HG03064 (cell line): ENCODE data around the gene THEM4.
"Not testable (repeated sequence)": the region's sequence is repeated elsewhere in the genome, so short reads cannot be mapped to it uniquely, and the experiment has no call there.

ENCODE experiments used
- ATAC-seq: cut with Tn5 transposase; IDR thresholded peaks from one replicate; pipeline ENCODE4 v1.9.1; 2021; ENCODE audit warnings: low read depth; ENCODE audit not compliant: unreplicated experiment

THEM4 gene

GRCh38 chr1:151864411-151864810 lies 44.9 kb downstream of the THEM4 start:
- no peak for ATAC-seq

DNA sequence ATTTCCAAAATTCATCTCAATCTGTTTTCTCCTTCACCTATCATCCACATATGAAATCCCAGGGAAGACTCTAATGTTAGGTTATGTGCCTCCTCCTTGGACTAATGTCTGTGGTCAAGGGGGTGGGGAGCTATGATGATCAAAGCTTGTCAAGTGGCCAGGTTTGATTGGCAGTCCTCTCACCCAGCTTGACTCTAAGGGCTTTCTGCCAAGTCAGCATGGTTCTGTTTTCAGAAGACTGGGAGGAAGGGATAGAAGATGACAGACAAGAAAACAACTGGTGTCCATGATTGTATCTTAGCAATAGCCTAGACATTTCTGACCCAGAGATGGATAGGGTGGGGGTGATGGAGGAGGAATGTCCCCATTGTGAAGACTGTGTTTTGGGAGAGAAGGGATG lies 46.7 kb downstream of the THEM4 start:
- ATAC-seq, result no peak

DNA sequence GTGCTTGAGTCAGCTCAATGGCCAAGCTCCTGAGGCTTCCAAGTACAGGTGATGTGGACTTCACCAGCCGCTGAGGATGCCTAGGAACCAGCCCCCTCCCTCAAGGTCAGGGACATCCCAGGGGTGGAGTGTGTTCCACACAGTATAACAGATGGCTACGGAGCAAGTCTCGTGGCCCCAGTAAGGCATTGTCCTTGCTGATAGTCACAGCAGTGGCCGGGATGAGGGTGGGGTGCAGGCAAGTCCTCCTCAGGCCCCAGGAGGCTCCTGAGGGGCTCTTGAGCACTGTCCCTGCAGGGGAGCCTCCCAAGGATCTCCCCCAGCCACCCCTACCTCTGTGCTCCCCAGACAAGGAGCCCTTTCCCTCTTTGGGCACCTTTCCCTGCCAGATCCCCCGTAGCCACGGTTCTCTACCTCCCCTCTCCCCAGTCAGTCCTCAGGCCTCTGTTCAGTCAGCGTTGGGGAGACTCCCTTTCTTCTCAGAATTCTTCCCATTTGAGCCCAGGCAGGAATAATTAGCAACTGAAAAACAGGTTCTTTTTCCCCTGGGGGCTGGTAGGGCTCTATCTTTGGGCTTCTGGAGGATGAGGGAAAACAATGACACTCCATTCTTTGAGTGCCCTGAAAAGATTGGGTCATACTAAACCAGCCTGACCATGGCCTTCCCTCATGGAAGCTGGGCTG lies 48.7 kb downstream of the THEM4 start:
- no peak for ATAC-seq

GRCh38 chr1:151859891-151860293 lies 49.4 kb downstream of the THEM4 start:
- ATAC-seq, result no peak

GRCh38 chr1:151858886-151859665 lies 50.2 kb downstream of the THEM4 start:
- ATAC-seq, result no peak

- no peak for ATAC-seq
Measured at GRCh38 chr1:151858030-151858746, 51.1 kb downstream of the THEM4 start.

GRCh38 chr1:151855933-151856332 lies 53.4 kb downstream of the THEM4 start:
- no peak for ATAC-seq

DNA sequence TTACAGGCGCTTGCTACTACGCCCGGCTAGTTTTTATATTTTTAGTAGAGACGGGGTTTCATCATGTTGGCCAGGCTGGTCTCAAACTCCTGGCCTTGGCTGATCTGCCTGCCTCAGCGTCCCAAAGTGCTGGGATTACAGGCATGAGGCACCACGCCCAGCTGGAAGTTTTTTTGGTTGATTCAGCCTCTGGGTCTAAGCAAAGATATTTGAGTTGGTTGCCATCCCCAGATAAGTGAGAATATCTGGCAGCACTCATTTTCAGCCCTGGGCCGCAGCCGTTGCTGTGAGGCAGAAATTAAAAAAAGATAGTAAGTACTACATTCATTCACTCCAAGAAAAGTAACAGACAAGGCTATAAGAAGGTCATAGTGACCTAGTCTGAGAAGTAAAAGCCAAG lies 53.8 kb downstream of the THEM4 start:
- not testable (repeated sequence) for ATAC-seq

DNA sequence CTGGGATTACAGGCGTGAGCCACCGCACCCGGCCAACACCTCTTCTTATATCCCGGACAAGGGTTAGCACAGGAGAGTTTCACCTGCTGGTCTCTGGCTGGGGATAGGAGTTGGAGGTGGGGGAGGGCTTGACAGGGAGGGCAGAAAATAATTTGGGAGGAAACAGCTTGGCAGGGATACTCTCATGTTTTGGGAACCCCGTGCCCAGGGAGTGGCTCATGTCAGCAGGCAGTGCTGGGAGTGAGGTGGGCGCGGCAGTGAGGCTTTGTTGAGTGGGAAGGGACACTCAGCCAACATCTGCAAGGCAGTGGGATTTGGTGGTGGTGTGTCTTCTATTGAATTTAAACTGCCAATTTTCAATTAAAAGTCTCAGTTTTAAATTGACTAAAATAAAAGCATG lies 54.7 kb downstream of the THEM4 start:
- no peak for ATAC-seq

GRCh38 chr1:151853411-151853943 lies 55.8 kb downstream of the THEM4 start, which contains the start of gene THEM5:
Gene THEM5, minus strand, starts transcription at chr1:151853712. Its CDS starts 147 bp downstream, at chr1:151853565.
- ATAC-seq, result no peak

DNA sequence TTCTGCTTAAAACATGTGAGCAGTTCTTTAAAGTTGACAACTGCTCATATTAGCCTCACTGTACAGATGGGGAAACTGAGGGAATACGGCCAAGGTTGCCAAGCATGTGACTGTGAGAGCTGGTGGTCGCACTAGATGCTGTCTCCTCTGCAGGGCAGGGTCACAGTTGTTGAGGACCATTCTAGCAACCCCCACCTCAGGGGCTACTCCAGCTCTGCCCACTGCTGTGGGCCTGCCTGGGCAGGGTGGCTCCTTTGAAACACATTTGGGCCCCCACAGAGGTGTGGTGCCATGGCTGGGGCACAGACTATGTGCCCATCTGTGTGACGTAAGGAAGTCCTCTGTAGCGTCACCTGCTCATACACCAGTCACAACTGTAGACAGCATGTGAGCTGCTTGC lies 56.6 kb downstream of the THEM4 start:
- no peak for ATAC-seq

DNA sequence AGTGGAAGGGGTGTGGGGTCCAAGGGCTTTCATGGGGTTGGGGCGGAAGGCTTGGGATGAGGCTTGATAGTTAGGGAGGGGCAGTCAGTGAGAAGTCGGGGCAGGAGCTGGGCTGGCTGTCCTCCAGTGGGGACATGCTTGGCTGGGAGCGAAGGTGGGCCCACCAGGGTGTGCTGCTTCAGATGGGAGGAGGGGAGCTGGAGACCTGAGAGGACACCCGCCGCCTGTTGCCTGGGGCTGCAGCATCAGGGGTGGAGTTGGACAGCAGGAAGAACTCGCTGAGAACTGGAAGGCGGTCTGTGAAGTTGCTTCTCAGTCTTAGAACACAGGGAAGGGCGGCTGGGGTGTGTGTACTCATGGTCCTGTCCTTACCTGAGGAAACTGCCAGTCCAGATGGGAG lies 57.4 kb downstream of the THEM4 start:
- no peak for ATAC-seq

DNA sequence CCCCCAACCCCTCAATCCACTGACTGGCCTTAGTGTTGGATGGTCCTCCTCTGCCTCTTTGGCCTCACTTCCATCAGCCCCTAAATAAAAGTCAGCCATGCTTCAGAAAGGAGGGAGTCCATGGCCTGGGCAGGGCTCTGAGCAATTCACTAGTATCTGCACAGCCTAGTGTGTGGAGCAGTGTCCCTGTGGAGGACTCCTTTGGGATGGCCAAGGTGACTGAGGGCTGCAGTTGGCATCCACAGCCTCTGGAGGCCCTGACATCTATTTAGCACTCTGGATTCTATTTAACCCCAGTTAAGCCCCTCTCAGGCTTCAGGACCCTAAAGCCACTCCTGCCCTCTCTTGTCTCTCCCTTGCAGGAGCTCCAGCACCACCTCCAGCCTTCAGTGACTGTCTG lies 59.4 kb downstream of the THEM4 start:
- no peak for ATAC-seq

GRCh38 chr1:151849126-151849525 lies 60.2 kb downstream of the THEM4 start:
- no peak for ATAC-seq

- ATAC-seq, result no peak
Measured at GRCh38 chr1:151847867-151848596, 61.3 kb downstream of the THEM4 start.

GRCh38 chr1:151846686-151847237 lies 62.5 kb downstream of the THEM4 start:
- ATAC-seq, result no peak

GRCh38 chr1:151846062-151846568 lies 63.2 kb downstream of the THEM4 start:
- no peak for ATAC-seq

DNA sequence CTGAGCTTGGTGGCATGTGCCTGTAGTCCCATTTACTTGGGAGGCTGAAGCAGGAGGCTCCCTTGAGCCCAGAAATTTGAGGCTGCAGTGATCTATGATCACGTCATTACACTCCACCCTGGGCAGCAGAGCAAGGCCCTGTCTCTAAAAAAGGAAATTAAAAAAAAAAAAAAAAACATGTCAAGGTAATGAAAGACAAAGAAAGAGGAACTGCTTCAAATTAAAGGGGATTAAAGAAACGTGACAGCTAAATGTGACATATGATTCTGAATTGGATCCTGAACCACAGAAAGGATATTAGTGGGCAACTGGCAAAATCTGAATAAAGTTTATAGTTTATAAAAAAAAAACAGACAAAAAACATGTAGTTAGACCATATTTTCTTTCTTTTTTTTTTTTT lies 65.9 kb downstream of the THEM4 start:
- no peak for ATAC-seq

DNA sequence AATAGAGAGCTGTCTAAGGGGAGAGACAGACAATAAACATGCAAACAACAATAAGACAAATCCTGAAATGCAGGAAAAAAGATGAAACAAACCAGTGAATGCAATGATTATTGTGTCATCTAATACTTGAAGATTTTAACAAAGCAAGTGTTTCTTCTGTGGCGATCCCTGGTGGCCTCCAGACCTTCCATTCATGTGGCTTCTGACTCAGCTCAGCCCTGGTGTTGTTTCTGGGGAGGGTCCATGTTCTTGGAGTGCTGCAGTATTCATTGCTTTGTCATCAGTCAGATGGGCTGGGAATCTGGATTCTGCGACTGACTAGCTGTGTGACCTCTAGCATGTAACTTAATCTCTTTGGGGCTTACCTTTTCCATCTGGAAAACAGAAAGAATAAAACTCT lies 68.2 kb downstream of the THEM4 start:
- no peak for ATAC-seq

- ATAC-seq, result no peak
Measured at GRCh38 chr1:151840421-151840820, 68.9 kb downstream of the THEM4 start.
